T-helper 1 cell treated with Interleukin-12 subunit alpha and Interleukin-12 subunit beta and Interleukin-4 antibody, amounts not matched to agents 30 ng/mL and 1 ng/mL, for 36 hours (primary cell): Measurements from ENCODE around the gene PITX2. TPM values are rescaled to one million over a fixed set of nuclear protein-coding genes. Genes with fewer than 3 reads are reported as not detected.

Experiments
- intact Hi-C: fragments of 100-400 bp; cut with micrococcal nuclease; formaldehyde crosslinking; loops from one replicate; pipeline ENCODE4 v1.15.1; 2024
- total RNA-seq: library from RNA; stranded (reverse); gene quantifications from 2 replicates; pipeline ENCODE4 v1.2.3, GENCODE V29; 2022

The PITX2 gene
- total RNA-seq, 1 donor from 2014 or later = not detected

DNA sequence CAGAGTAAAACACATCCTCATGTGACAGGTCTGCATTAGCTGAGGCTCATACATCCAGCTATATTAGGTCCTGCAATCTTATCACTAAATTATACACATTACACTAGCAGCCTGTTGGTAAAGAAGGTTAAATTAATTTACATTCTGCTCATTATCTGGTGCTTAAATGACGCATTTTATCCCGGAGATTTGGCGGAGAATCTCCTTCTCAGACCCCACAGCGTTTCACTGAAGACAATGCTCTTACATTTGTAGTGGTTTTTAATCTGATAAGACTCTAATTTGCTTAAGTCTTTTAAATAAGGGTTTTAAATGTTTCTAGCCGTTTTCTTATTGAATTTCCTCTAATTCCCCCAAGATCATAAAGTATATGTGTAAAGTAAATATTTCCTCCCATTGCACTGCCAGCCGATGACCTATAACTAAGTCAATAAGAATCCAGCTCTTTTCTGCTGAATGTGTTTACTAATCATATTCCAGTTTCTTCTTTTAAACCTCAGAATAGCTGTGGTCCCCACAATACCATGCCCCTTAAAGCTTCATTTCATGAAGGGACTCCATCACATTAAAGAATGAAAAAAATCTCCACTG is 2.1 kb upstream of the PITX2 start:
- intact Hi-C loops = loop anchor here (5.0 kb wide), 1 partner anchor 1897 kb away; no protein-coding TSS in a partner anchor

DNA sequence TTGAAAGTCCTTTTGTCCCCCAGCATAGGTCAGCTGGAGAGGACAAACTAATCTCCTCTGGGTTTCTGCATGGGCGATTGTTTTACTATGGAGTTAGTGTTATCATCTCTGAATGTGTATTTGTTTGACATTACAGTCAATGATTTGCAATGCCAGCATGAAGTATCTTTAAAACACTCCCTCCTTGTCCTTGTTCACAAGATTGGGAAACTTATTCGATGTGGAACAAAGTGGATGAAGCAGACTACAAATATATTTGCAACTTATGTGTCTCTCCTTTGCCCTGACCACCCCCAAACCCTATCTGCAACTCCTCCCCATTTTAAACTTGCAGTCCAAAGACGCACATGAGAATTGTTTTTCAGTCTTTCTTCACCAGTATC is 1.5 kb upstream of the PITX2 start:
- intact Hi-C loops = loop anchor here (5.0 kb wide), 1 partner anchor 1898 kb away; no protein-coding TSS in a partner anchor

- intact Hi-C loops = loop anchor here (5.0 kb wide), 1 partner anchor 1898 kb away; no protein-coding TSS in a partner anchor
These were observed 981 bp upstream of the PITX2 start for GRCh38 chr4:110623718-110624397.

DNA sequence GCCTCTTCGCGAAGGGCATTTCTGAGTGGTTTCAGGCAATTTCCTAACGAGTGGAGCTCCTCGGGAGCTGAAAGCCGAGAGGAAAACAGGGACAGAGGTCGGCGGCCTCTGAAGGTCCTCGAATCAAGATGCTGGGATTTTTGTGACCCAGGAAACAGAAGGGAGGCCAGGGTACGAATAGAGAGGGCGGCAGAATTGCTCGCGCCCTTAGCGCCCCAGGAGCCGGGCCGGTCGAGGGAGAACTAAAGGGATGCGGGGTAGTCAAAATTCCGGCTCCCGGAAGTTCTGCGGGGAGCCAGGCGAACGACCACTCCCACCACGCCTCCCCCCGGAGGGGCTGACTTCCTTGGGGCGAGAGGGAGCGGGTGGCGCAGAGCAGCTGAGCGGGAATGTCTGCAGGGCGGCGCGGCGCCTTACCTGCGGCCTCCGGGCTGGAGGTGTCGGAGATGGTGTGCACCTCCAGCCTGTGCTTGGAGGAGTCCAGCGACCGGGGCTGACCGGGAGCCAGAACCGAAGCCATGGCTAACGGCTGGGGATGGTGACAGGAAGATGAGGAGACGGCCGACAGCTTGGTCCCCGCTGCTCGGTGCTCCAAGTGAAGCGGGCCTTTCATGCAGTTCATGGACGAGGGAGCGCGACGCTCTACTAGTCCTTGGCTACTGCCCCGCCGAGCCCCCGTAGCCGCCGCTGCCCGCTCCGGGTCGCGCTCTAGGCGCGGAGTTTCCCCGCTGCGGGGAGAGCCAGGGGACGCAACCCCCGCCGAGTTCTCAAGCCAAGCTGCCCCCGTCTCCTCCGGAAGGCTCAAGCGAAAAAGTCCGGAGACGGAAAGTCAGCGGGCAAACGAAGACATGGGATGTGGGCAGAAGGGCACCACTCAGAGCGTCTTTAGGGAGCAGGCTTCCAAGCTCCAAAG is 782 bp downstream of the PITX2 start:
- intact Hi-C loops = loop anchor here (5.0 kb wide), 1 partner anchor 1900 kb away; no protein-coding TSS in a partner anchor

GRCh38 chr4:110621328-110621812 is 1.5 kb downstream of the PITX2 start:
- intact Hi-C loops = loop anchor here (5.0 kb wide), 1 partner anchor 1901 kb away; no protein-coding TSS in a partner anchor

DNA sequence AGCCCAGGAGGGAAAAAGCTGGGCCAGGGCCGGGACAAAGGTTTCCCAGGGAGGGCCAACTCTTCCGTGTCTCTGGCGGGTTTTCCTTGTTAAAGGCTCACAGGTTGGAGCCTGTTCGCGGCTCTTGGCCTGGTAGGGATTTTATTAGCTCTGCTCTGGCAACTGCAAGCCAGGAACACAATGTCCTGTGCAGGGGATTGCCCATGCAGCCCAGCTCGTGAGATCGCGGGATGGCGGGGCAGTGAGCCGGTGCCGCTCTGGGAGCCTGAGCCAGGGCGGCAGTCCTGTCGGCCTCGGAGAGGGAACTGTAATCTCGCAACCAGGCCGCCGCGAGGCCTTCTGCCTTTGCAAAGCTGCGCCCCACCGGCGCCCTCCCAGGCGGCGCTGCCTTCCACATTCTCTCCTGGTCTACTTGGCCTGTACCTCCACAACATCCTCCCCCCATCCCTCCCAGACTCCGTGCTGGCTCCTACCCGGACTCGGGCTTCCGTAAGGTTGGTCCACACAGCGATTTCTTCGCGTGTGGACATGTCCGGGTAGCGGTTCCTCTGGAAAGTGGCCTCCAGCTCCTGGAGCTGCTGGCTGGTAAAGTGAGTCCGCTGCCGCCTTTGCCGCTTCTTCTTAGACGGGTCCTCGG is 2.1 kb downstream of the PITX2 start:
- intact Hi-C loops = loop anchor here (1.0 to 5.0 kb wide), 2 partner anchors 9 to 1901 kb away; no protein-coding TSS in a partner anchor

- intact Hi-C loops = loop anchor here (1.0 to 5.0 kb wide), 2 partner anchors 10 to 1902 kb away; no protein-coding TSS in a partner anchor
These were observed 2.6 kb downstream of the PITX2 start for GRCh38 chr4:110620322-110620690.

- intact Hi-C loops = loop anchor here (1.0 to 5.0 kb wide), 2 partner anchors 11 to 1903 kb away; no protein-coding TSS in a partner anchor
These were observed 3.2 kb downstream of the PITX2 start for GRCh38 chr4:110619463-110620247.

GRCh38 chr4:110618581-110619462 is 4.1 kb downstream of the PITX2 start:
- intact Hi-C loops = no loop called here

- intact Hi-C loops = loop anchor here (1.0 to 2.0 kb wide), 2 partner anchors 16 to 21 kb away; no protein-coding TSS in a partner anchor
These were observed 5.0 kb downstream of the PITX2 start for GRCh38 chr4:110617646-110618580.

DNA sequence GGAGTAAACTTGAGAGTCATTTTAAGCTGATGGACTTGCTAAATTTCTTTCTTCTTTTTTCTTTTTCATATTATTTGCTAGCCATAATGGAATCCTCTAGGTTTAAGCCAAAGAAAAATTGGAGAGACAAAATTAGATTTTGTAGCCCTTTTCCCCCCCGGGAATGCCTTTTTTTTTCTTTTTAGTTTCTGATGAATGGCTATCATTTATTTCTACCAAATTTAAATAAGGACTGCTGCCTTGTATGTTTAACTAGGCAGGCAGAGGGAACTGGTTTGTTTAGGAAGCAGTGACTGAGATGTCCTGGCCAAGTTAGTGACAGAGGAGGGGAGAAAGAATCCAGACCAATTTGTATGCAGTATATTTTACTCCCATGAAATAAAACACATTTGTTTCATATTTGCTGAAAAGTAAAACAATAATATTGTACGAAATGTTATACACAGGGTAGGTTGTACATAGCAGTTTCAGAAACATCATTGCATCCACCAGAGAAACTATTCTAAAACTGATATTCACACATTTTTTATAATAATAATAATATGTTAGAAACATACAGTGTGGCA is 5.7 kb downstream of the PITX2 start:
- intact Hi-C loops = loop anchor here (1.0 to 2.0 kb wide), 2 partner anchors 17 to 22 kb away; no protein-coding TSS in a partner anchor

DNA sequence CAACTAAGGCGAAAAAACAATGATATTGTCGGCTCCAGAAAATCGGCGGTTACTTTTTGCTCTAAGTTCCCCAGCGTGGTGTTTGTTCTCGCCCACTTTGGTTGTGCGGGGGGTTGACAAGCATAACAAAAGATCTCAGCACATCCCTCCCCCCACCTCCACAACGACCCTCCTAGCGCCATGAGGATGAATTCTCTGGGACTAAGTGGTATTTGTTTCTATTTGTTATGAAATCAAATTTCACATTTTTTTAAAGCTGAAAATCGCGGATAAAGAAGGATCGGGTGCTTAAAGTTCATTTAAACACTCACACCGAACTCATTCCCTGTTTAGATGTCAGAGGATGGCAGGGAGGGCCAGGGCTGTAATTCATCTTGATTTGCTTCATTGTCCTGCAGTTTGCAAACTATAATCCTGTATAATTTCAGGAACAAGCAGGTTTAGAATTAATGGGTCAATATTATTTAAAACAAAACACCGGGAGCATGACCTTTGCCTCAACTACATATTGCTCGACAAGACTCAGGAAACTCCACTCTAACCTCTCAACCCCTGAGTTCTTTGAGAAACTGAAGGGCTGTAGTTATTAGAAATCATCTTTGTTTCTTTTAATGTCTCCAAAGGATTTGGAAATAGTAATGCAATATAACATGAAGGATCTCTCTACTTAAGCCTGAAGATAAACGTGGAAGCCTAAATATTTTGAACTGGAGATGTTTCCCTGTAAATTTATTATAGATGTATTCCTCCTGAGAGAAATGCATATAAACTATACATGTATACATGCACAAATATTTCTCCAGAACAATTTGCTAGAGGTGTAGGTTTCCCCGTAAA is 6.4 kb downstream of the PITX2 start:
- intact Hi-C loops = loop anchor here (1.0 to 2.0 kb wide), 2 partner anchors 18 to 22 kb away; no protein-coding TSS in a partner anchor

GRCh38 chr4:110615353-110616237 is 7.3 kb downstream of the PITX2 start:
- intact Hi-C loops = loop anchor here (2.0 kb wide), 1 partner anchor 23 kb away; no protein-coding TSS in a partner anchor

DNA sequence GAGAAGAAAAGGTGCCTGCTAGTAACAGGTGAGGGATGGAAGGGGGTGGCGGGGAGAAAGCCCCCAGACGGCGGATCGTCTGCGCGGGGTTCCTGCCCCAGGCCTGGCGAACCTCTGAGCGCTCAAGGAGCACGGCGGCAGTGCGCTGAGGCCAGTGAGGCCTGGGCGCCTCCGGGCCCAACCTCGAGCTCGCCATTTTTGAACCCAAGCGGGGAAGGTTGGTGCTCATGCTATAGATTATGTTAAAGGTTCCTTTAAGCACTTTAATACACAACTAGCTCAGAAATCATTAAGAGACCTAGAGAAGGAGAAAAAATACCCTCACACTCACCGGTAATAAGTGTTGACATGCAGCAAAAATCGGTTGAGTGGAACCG is 7.9 kb downstream of the PITX2 start:
- intact Hi-C loops = no loop called here

DNA sequence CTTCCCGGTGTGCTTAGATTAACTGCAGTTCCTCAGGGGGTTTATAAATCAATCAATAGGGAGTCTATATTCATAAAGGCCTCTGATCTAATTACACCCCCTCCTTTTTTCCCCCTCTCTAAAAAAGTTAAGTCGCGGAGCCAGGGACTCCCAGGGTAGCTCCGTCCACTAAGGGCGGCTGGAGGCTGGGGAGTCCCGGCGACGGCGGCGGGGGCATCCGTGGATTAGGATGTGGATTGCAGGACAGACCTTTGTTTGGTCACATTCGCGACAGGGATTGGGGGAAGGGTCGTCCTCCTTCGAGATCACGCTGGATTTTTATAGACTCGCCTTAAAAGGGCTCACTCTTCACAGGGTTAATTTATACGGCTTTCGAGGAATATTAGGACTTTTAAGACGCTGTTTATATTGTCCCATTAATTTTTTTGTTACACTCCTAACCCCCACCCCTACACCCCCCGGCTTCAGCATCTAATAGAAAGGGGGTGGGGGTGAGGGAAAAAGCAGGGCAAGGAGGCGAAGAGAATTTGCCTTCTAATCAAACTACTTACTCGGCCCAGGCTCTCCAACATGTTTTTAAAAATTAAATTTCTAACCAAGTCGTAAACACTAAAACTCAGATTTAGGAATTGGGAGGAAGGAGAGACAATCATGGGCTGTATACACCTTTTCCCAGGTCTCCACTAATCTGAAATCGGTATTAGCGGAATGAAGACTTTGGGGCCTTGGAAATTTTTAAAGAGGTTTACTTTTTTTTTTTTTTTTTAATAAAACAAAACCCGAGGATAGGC is 8.5 kb downstream of the PITX2 start:
- intact Hi-C loops = no loop called here
